HCT116 (cell line): Measurements from ENCODE around the gene EPHA1. TPM values are rescaled to one million over a fixed set of nuclear protein-coding genes. Genes with fewer than 3 reads are reported as not detected.

Source experiments
- ATAC-seq: fragments of 200-7000 bp; cut with Tn5 transposase; 2 replicates; pipeline ENCODE4 v1.9.1; 2020; ENCODE audit warnings: mild to moderate bottlenecking, moderate library complexity
- BruUV-seq: library from RNA; stranded (reverse); fragments of 400-500 nt; replicated peaks from 2 replicates; lab custom pipeline; 2021; lab: Mats Ljungman, UMichigan
- CTCF ChIA-PET: fragments of 300-600 bp; sonication (Branson Sonifier 250); formaldehyde crosslinking; loops from one replicate; lab custom pipeline; 2021; ENCODE audit warnings: antibody characterized with exemption; lab: Charles Lee
- POLR2A ChIA-PET: fragments of 300-600, 350-600 bp; sonication (Branson Sonifier 250); formaldehyde crosslinking; loops from one replicate; lab custom pipeline; 2021; ENCODE audit warnings: antibody characterized with exemption; lab: Charles Lee
- RAD21 ChIA-PET, 2 experiments: fragments of 300-600 bp; sonication (Branson Sonifier 250); formaldehyde crosslinking; loops; one replicate each; lab custom pipeline; 2023; ENCODE audit warnings: low total read pairs in 2 of 2; ENCODE audit not compliant: uncharacterized antibody in 2 of 2, unreplicated experiment in 2 of 2, low non-redundant PET in 1 of 2; lab: Charles Lee
- DNase-seq: peaks from one replicate; pipeline ENCODE4 v3.0.0-alpha.2; 2010; ENCODE audit warnings: low read depth, low spot score
- H2AFZ ChIP-seq: fragments of 200-600 bp; shearing (Covaris generic), sonication (generic); 2 replicates; pipeline ENCODE4 v1.6.1; 2017; ENCODE audit warnings: low read depth, mixed run types, mixed read lengths, antibody characterized with exemption, low read length; ENCODE audit not compliant: poor library complexity, severe bottlenecking
- H3K27ac ChIP-seq: 2 replicates; pipeline ENCODE4 v1.5.1; 2012; ENCODE audit warnings: low read depth, low read length
- H3K27me3 ChIP-seq: fragments of 200-600 bp; sonication (generic); 2 replicates; pipeline ENCODE4 v1.6.1; 2016; ENCODE audit warnings: mixed run types, low read length, mixed read lengths; ENCODE audit not compliant: insufficient read depth
- H3K36me3 ChIP-seq, 2 experiments: fragments of 200-500 bp in 1 of 2; fragments of 200-600 bp in 1 of 2; sonication (Bioruptor generic) in 1 of 2; sonication (generic) in 1 of 2; 2 replicates each; pipeline versions ENCODE4 v1.5.1 to v1.6.1; 2014 to 2016; ENCODE audit warnings: low read length in 2 of 2, inconsistent platforms in 1 of 2, mixed read lengths in 1 of 2, mixed run types in 1 of 2; ENCODE audit not compliant: insufficient read depth in 2 of 2, control insufficient read depth in 1 of 2
- H3K4me1 ChIP-seq, 2 experiments: fragments of 200-600 bp in 1 of 2; sonication (generic) in 1 of 2; 2 replicates each; pipeline versions ENCODE4 v1.5.1 to v1.6.1; 2012 to 2017; ENCODE audit warnings: low read length in 2 of 2, inconsistent platforms in 1 of 2, mild to moderate bottlenecking in 1 of 2, mixed read lengths in 1 of 2, mixed run types in 1 of 2, moderate library complexity in 1 of 2; ENCODE audit not compliant: insufficient read depth in 2 of 2, control insufficient read depth in 1 of 2
- H3K4me2 ChIP-seq: fragments of 200-600 bp; sonication (generic); 2 replicates; pipeline ENCODE4 v1.6.1; 2017; ENCODE audit warnings: mixed run types, low read length, mixed read lengths
- H3K4me3 ChIP-seq, 2 experiments: fragments of 200-600 bp in 1 of 2; sonication (generic) in 1 of 2; replicated peaks in 1 of 2; 2 replicates each; pipeline ENCODE4 v1.5.1; 2011 to 2016; ENCODE audit warnings: low read length in 2 of 2, control low read depth in 1 of 2, low read depth in 1 of 2, mild to moderate bottlenecking in 1 of 2, mixed read lengths in 1 of 2, mixed run types in 1 of 2
- H3K79me2 ChIP-seq: fragments of 200-600 bp; sonication (generic); 2 replicates; pipeline ENCODE4 v1.6.1; 2017; ENCODE audit warnings: mild to moderate bottlenecking, mixed run types, low read length, moderate library complexity, mixed read lengths; ENCODE audit not compliant: insufficient read depth
- H3K9ac ChIP-seq: fragments of 200-600 bp; sonication (generic); 2 replicates; pipeline ENCODE4 v1.6.1; 2016; ENCODE audit warnings: low read length, mixed read lengths
- H3K9me2 ChIP-seq: fragments of 200-600 bp; sonication (generic), shearing (Covaris generic); 2 replicates; pipeline ENCODE4 v1.6.1; 2017; ENCODE audit warnings: mixed run types, mild to moderate bottlenecking, moderate library complexity; ENCODE audit not compliant: insufficient read depth
- H3K9me3 ChIP-seq, 2 experiments: fragments of 200-500 bp in 1 of 2; fragments of 200-600 bp in 1 of 2; sonication (Bioruptor generic) in 1 of 2; sonication (generic) in 1 of 2; 2 replicates each; pipeline ENCODE4 v1.6.1; 2014 to 2017; ENCODE audit warnings: low read length in 2 of 2, mixed read lengths in 2 of 2, inconsistent platforms in 1 of 2, low read depth in 1 of 2, mild to moderate bottlenecking in 1 of 2, mixed run types in 1 of 2, moderate library complexity in 1 of 2; ENCODE audit not compliant: control insufficient read depth in 1 of 2, insufficient read depth in 1 of 2
- H4K20me1 ChIP-seq: fragments of 200-600 bp; sonication (generic), shearing (Covaris generic); 2 replicates; pipeline ENCODE4 v1.6.1; 2017; ENCODE audit warnings: mixed run types, mild to moderate bottlenecking, moderate library complexity; ENCODE audit not compliant: insufficient read depth
- CBX3 ChIP-seq: IDR thresholded peaks from 2 replicates; pipeline ENCODE4 v1.6.1; 2012; ENCODE audit warnings: low read depth
- CTCF ChIP-seq, 3 experiments: fragments of 200-600 bp in 1 of 3; sonication (generic) in 1 of 3; IDR thresholded peaks in 2 of 3; conservative IDR thresholded peaks in 1 of 3; 2 replicates each; pipeline ENCODE4 v1.5.1; 2012 to 2017; ENCODE audit warnings: low read depth in 2 of 3, low read length in 2 of 3, antibody characterized with exemption in 1 of 3, borderline replicate concordance in 1 of 3, control low read depth in 1 of 3, mild to moderate bottlenecking in 1 of 3, mixed read lengths in 1 of 3, mixed run types in 1 of 3, moderate library complexity in 1 of 3; ENCODE audit not compliant: insufficient read depth in 1 of 3
- EZH2phosphoT487 ChIP-seq: fragments of 200-600 bp; IDR thresholded peaks from 2 replicates; pipeline ENCODE4 v1.6.1; 2018; ENCODE audit warnings: antibody characterized with exemption, borderline replicate concordance
- FOSL1 ChIP-seq: IDR thresholded peaks from 2 replicates; pipeline ENCODE4 v1.6.1; 2012; ENCODE audit warnings: low read depth
- JUND ChIP-seq: IDR thresholded peaks from 2 replicates; pipeline ENCODE4 v1.6.1; 2012
- MAX ChIP-seq: IDR thresholded peaks from 2 replicates; pipeline ENCODE4 v1.6.1; 2012
- POLR2A ChIP-seq: IDR thresholded peaks from 2 replicates; pipeline ENCODE4 v1.7.0; 2011; ENCODE audit warnings: borderline replicate concordance; ENCODE audit not compliant: insufficient read depth, insufficient read length; ENCODE audit errors: extremely low read depth
- POLR2AphosphoS5 ChIP-seq: IDR thresholded peaks from 2 replicates; pipeline ENCODE4 v1.6.1; 2011; ENCODE audit warnings: mild to moderate bottlenecking, low read depth, low read length, moderate library complexity
- SIN3A ChIP-seq: IDR thresholded peaks from 2 replicates; pipeline ENCODE4 v1.6.1; 2012; ENCODE audit warnings: low read depth
- SP1 ChIP-seq: IDR thresholded peaks from 2 replicates; pipeline ENCODE4 v1.6.1; 2012; ENCODE audit warnings: low read depth
- YY1 ChIP-seq: IDR thresholded peaks from 2 replicates; pipeline ENCODE4 v1.6.1; 2011; ENCODE audit warnings: low read length, low read depth, moderate library complexity, mild to moderate bottlenecking; ENCODE audit not compliant: insufficient replicate concordance; ENCODE audit errors: extremely low read depth
- ZFX ChIP-seq: fragments of 450-650 bp; IDR thresholded peaks from 2 replicates; pipeline ENCODE4 v1.6.1; 2017
- intact Hi-C: fragments of 100-400 bp; cut with micrococcal nuclease; formaldehyde crosslinking; loops from 2 replicates; pipeline ENCODE4 v1.10.0; 2022
- total RNA-seq: library from RNA; stranded (reverse); gene quantifications from one replicate; pipeline ENCODE4 v1.2.1, GENCODE V29; 2021; ENCODE audit not compliant: unreplicated experiment

EPHA1 gene
- total RNA-seq, 1 experiment from 2014 or later: 29.9 TPM

GRCh38 chr7:143367972-143368371 is 40.7 kb downstream of the EPHA1 start:
- H2AFZ ChIP-seq: peak overlapping the region; percentile 75

GRCh38 chr7:143363016-143363937 is 45.4 kb downstream of the EPHA1 start:
- Histone ChIP-seq H3K9ac (no peak overlapping the region), H3K79me2 (no peaks in the 10 kb centered on the region), H3K4me3 (no peak overlapping the region), H3K36me3 (no peaks in the 10 kb centered on the region), H3K9me2 (no peaks in the 10 kb centered on the region), H2AFZ (no peak overlapping the region), H3K9me3 (no peaks in the 10 kb centered on the region), H3K27me3 (no peaks in the 10 kb centered on the region), H3K27ac (no peak overlapping the region), H3K4me1 (peaks cover 8 to 17% of the 10 kb centered on the region in 2 experiments), H4K20me1 (no peaks in the 10 kb centered on the region), H3K4me2 (no peak overlapping the region)
- no TSS peak for BruUV-seq
- CTCF ChIA-PET: no interaction called here
- RAD21 ChIA-PET: no interaction called here
- intact Hi-C loops: no loop called here
- ATAC-seq (no peak), DNase-seq (no peak)
- POLR2A ChIA-PET: no interaction called here
- TF ChIP-seq CTCF (IDR thresholded peaks at IDR 0.05 in 2 of 3, conservative IDR thresholded peaks at IDR 0.05 in 1 of 3; ENCODE audit: borderline replicate concordance in 1 of 3, insufficient read depth in 1 of 3, low read depth in 2 of 3, low read length in 2 of 3) (no peak), ZFX (no peak), CBX3 (no peak), JUND (no peak), YY1 (no peak), EZH2phosphoT487 (no peak)

More at GRCh38 chr7:143367972-143368371, 40.7 kb downstream of the EPHA1 start:
- H3K27me3 ChIP-seq: no peaks in the 10 kb centered on the region
- TF ChIP-seq POLR2A (no peak), POLR2AphosphoS5 (peak; percentile 58), YY1 (peak; percentile 45), SP1 (peak; percentile 65), FOSL1 (peak; percentile 52), MAX (peak; percentile 69), SIN3A (no peak), JUND (peak; percentile 65), CBX3 (peak; percentile 79; the same call in 1 of the 2 replicates)
- ATAC-seq: peak; percentile 87
- BruUV-seq: no TSS peak
- H3K4me3 ChIP-seq: no peak overlapping the region
- peak overlapping the region; percentile 7 for H3K27ac ChIP-seq
- ChIA-PET CTCF (interaction anchor here (1.0 kb wide), 1 partner anchor 12 kb away, joined by 5 read pairs; no protein-coding TSS in a partner anchor), RAD21 (no interaction called here), POLR2A (interaction anchor here (0.9 kb wide), 1 partner anchor 14 kb away, joined by 3 read pairs; no protein-coding TSS in a partner anchor)
- intact Hi-C loops: no loop called here
- no peaks in the 10 kb centered on the region for H3K9me2 ChIP-seq
- H3K36me3 ChIP-seq: no peaks in the 10 kb centered on the region
- H3K4me2 ChIP-seq: peak overlapping the region; percentile 59
- H3K79me2 ChIP-seq: no peaks in the 10 kb centered on the region
- peak; percentile 61 for DNase-seq
- no peak overlapping the region for H3K9ac ChIP-seq
- H3K9me3 ChIP-seq: no peaks in the 10 kb centered on the region
- peaks cover 11 to 43% of the 10 kb centered on the region in 2 experiments for H3K4me1 ChIP-seq
- no peaks in the 10 kb centered on the region for H4K20me1 ChIP-seq
